B cell (primary cell): ENCODE results near the gene TMEM232.

Source experiments
- EZH2 ChIP-seq: IDR thresholded peaks from 2 replicates; pipeline ENCODE4 v1.6.1; 2012; ENCODE audit warnings: borderline replicate concordance, low read depth, mild to moderate bottlenecking, moderate library complexity, low read length; ENCODE audit not compliant: insufficient read depth, poor library complexity, severe bottlenecking
- TF ChIP-seq, protein P1 (sequence below): fragments of 200-600 bp; IDR thresholded peaks from one replicate; pipeline ENCODE4 v1.8.0; 2022; ENCODE audit warnings: antibody characterized with exemption, mild to moderate bottlenecking

- no peak for TF ChIP-seq EZH2
- TF ChIP-seq, protein P1, sequence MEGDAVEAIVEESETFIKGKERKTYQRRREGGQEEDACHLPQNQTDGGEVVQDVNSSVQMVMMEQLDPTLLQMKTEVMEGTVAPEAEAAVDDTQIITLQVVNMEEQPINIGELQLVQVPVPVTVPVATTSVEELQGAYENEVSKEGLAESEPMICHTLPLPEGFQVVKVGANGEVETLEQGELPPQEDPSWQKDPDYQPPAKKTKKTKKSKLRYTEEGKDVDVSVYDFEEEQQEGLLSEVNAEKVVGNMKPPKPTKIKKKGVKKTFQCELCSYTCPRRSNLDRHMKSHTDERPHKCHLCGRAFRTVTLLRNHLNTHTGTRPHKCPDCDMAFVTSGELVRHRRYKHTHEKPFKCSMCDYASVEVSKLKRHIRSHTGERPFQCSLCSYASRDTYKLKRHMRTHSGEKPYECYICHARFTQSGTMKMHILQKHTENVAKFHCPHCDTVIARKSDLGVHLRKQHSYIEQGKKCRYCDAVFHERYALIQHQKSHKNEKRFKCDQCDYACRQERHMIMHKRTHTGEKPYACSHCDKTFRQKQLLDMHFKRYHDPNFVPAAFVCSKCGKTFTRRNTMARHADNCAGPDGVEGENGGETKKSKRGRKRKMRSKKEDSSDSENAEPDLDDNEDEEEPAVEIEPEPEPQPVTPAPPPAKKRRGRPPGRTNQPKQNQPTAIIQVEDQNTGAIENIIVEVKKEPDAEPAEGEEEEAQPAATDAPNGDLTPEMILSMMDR: no peak
These were observed 92.0 kb downstream of the TMEM232 start for GRCh38 chr5:110634475-110634874.
